GM19397 (cell line): ENCODE measurements around the gene ACVR1.
"Not testable (repeated sequence)": the region's sequence is repeated elsewhere in the genome, so short reads cannot be mapped to it uniquely, and the experiment has no call there.

ENCODE experiments used
- ATAC-seq: cut with Tn5 transposase; IDR thresholded peaks from one replicate; pipeline ENCODE4 v1.9.1; 2021; ENCODE audit warnings: mild to moderate bottlenecking, moderate library complexity; ENCODE audit not compliant: unreplicated experiment

Gene ACVR1

DNA sequence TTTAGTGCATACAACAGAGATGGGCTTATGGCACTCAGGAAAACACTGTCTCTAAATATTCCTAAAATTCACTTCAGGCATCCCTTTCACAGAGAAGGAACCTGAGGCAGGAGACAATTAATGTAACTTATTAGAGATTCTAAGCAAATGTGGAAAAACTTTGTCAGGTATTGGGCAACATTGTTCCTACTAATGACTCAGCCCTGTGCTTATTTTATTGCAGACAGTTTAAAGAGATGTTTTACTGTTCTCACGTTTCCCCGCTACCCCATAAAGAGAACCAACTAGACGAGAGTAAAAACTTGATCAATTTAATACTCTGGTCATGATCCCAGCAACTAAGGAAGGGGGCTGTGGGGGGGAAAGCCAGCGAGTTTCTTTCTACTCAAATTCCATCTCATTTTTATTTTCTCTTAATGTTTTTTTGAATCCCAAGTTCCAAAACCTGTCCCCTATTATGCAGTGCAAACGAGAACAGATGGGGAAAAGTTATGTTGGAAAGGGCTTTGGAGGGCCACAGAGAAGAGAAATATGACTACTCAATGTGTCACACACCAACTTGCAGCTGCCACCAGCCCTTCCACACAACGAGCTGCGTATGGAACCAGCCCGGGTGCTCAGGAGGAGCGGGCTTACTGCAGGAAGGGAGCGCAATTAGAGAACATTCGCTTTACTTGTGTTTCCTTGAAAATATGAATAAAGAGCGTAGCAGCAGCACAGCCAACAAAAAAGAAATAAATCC lies 18.7 kb upstream of the ACVR1 start:
- no peak for ATAC-seq

DNA sequence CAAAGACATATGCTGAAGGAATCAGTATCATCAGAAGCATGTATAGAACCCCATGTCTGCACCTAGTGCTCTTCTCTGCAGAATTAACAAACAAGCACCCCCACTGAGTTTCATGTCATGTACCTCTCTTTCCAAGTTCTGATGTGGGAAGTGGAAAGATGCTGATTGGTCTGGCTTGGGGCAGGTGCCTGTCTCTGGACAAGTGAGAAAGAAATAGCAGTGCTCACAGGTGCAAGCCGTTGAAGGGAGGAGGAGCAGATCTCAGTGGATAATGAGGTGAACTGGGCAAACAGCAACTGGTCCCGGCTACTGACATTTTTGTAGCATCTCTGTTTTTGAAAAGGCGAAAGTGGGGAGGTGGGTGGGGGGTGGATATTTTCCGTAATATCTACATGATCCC lies 17.5 kb upstream of the ACVR1 start:
- ATAC-seq = no peak

DNA sequence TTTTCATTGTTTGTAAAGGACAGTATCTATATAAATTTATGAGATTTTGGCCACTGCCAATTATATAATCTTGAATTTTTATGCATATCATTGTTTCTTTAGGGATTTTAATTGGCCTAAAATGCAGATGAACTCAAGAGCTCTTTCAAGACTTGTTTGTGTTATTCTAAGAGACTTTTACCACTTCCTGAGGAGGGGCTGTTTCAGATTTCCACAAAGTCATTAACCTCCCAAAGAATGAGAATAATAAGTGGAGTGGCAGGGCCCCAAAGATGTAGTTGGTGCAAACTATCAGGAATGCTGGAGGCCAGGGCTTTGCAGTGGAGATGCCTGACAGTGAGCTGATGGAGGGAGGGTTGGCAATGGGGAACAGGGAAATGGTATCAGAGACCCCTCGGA lies 15.5 kb upstream of the ACVR1 start:
- no peak for ATAC-seq

DNA sequence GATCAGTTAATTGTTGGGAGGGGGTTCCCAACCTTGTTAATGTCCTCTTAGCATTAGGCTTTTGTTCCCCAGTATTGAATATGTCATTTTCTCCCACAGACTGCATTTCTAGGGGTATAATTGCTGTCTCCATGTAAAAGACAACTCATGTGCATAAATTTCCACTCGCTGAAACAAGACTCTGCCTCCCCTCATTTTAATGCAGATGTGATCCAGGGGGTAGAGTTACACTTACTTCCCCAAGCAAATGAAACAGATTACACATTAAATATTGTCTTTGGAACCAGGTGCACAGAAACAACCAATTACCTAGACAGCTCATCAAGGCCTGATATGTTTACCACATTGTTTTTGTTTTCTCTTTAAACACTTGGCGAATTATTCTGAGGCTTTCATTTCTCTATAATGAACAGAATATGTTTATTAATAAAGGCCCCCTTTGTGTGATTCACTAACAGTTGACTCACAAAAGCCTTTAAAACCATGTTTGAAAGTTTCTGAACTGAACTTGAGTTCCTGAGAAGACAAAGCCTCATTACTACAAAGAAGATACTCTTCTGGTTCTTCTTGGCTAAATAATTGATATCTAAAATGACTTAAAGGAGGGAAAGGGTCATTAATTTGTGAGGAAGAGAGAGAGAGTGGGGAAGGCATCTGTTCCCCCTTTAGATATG lies 15.0 kb upstream of the ACVR1 start:
- no peak for ATAC-seq

DNA sequence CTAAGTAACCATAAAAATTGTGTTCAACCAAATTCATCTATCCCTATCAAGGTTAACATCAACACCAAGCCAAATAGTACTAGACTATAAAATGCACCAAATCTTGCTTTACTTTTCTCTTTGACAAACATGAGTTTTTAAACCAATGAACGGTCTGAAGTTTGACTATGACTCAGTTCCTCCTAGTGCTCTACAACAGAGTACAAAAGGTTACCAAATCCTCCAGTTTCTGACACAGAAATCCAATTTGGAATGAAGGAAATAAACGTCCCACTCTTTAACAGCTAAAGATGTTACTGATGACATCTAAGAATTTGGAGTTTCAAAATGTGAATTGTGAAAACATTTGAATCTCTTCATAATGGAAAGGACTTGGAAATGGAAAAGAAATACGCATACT lies 11.8 kb upstream of the ACVR1 start:
- no peak for ATAC-seq

DNA sequence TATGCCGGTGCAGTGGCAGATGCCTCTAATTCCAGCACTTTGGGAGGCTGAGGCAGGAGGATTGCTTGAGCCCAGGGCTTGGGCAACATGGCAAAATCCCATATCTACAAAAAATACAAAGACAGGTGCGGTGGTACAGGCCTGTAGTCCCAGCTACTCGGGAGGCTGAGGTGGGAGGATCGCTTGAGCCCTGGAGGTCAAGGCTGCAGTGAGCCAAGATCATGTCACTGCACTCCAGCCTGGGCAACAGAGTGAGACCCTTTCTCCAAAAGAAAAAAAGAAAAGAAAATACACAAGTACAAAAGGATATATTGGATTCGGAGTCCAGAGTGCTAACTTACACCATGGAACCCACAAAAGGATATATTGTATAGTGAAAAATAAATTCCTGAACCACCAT lies 8.4 kb upstream of the ACVR1 start:
- not testable (repeated sequence) for ATAC-seq

DNA sequence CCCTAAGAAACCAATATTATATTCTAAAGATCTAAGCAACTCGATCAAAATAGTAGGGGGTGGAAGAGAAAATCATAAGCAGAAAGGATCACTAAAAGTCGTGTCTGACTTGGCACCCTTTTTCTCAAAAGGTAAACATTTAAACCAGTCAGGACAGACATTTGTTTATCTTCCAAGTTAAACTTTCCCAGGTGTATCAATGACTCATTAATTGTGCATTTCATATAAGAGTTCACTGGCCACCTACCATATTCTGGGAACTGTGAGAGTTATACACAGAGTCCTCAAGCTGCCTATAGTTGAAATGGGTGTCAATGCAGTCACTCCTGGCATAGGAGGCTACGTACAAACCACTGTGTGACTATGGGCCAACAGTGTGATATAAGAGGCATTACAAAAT lies 4.8 kb upstream of the ACVR1 start:
- ATAC-seq = no peak

DNA sequence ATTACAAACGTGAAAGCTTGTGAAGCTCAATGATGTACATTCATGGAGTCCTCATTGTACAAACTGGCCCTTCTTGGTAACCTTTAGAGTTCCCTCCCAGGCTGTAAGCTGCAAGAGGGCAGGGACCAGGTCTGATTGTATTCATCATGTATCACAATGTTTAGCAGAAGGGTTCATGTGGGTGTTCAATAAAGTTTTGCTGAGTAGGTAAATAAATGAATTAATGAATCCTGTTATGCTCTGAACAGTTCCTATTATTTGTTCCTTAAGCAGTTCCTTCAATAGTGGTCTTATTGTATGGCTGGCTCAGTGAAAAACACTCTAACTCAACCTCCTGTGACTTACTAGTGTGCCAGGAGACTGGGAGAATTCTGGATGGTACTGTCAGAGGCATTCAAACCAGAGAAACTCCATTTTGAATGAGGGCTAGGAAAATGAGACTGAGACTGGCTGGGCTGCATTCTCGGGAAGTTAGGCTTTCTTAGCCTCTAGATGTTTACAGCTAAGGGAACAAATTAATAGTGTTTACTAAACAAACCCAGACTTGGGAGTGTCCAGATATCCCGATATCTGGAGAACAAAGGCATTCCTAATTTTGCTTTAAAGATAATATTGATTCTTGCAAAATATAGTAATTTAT lies 1.8 kb upstream of the ACVR1 start:
- ATAC-seq = no peak

DNA sequence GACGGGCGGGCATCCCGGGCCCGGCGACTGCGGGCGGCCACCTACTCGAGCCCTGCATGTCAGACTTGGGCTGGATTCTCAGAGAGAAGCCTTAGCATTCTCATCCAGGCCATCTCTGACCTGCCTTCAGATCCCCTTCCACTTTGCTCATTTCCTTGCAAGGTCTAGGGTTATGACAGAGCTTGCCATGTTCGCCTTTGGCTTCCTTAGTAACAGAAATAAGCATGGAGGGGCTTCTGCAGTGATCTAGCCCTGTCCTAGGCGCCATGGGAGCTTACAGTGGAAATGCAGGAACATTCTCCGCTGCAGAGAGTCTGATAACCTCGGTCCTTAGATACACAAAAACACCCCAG lies 632 bp upstream of the ACVR1 start:
- ATAC-seq = no peak

DNA sequence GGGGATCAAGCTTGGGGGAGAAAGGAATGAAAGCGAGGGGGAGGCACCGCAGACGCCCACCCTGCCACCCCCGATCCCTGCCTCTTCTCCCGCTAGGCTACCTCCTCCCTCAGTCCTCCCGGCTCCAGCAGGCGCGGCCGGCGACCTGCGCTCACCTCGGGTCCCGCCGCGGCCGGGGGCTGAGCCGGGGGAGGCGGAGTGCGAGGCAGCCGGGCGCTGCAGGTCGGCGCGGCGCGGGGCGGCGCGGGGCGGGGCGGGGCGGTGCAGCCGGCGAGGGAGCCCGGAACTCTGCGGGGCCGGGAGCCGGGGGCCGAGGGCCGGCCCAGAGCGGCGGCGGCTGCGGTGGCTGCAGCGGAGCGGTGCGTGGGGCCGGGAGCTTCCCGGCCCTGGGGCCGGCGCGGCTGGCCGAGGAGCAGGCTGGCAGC lies 477 bp downstream of the ACVR1 start:
- ATAC-seq = peak; percentile 46

DNA sequence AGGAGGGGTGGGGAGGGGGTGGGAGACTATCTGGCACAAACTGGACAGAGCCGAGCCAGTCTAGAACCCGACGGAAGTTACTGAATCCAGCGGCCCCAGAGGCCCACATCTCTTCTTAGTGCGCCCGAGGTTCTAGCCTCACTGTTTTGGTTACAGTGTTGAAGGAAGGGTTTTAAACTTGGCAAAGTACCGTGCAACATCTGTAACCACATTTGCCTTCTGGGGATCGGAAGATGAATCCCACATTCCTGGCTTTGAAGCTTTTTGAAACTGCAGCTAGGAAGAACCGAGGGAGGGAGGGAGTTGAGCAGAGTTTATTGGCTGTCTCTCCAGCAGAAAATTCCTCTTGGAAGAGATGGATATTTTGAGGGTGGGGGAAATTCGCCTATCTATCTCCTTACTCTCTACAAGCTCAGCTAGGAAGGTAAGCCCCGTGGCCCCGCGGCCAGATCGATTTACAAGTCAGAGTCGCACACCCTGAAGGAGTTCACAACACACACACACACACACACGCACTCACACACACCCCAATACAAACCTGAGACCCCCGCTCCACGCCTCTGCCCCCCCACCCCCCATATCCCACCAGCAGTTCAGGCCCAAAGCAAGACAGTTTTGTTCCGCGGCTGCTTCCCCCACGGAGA lies 1.0 kb downstream of the ACVR1 start:
- no peak for ATAC-seq

DNA sequence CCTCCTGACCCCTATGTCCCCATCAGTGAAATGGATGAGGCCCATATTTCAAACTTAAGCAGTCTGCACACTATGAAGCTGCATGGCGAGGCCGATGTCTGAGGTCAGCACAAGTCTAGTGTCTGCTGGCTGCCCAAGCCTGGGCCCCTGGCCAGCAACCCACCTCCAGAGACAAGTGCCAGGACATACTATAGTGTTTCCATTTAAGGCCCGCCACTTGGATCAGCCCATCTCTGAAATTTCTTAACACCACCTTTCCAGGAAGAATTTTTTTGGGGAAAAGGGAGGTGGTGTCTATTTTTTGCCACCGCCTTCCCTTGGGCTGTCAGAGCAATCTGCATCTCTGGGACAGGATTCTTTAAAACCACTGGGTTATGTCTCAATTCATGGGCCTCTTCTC lies 1.8 kb downstream of the ACVR1 start:
- no peak for ATAC-seq

DNA sequence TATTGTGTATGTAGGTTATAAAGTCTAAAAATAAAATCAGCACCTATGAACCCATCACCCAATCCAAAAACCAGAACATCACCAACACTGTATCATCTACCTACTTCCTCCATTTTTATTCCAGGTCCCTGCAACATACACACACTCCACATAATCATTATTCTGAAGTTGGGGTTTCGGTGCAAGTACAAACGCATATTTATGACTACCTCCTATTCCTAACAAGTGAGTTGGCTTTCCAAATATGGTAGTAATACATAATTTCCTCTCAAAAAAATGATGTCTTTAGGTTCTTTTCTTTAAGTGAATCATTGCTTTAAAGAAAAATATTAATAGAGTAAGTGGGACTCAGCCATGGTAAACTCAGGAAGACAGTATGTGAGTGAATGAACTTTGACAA lies 3.3 kb downstream of the ACVR1 start:
- ATAC-seq = no peak

DNA sequence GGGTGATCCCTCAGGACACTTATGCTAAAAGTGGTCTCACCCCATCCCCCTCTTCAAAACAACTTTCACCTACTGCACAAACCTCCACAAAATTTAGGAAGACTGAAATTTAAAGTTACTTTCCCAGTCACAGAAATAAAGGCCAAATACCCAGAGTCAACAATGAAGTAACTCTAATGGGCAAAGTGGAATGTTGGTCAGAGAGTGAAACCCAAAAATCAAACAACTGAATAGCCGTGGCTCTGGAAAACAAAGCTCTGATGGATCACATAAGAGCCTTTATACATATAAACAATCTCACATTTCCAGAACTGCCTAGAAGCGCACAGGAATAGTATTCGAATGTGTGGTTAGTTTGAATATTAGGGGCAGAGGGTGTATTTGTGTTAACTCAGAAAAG lies 4.7 kb downstream of the ACVR1 start:
- no peak for ATAC-seq

DNA sequence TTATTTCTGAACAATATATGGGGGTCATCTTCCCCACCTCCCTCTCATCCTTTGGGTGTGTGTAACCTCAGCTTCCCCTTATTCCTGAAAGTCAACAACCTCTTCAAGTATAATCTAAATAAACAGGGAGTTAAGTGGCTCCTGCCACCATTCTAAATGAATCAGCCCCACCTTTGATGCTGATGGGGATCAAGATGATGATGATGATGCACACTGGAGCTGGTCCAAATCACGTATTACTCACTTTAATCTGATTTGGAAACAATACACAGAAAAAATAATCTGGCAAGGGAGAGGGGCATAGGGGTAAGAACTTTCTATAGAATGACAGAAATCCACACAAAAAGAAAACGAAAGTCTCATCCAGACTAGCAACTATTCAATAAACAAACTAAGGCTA lies 7.1 kb downstream of the ACVR1 start:
- no peak for ATAC-seq

DNA sequence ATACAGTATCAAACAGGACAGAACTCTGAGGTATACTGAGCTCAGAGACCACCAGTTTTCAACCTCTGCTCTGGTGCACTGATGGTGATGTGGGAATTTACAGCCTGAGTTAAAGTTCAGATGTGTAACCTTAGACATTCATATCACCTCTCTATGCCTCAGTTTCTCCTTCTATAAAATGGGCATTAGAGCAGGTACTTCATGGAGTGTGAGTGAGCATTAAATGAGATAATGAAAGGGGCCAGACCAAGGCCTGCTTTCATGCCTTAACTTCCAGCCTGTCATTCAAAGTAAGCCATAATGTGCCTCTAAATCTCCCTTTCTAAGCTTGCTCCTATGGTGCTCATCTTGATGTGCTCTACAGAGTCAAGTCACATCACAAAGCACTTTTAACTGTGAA lies 8.4 kb downstream of the ACVR1 start:
- no peak for ATAC-seq

DNA sequence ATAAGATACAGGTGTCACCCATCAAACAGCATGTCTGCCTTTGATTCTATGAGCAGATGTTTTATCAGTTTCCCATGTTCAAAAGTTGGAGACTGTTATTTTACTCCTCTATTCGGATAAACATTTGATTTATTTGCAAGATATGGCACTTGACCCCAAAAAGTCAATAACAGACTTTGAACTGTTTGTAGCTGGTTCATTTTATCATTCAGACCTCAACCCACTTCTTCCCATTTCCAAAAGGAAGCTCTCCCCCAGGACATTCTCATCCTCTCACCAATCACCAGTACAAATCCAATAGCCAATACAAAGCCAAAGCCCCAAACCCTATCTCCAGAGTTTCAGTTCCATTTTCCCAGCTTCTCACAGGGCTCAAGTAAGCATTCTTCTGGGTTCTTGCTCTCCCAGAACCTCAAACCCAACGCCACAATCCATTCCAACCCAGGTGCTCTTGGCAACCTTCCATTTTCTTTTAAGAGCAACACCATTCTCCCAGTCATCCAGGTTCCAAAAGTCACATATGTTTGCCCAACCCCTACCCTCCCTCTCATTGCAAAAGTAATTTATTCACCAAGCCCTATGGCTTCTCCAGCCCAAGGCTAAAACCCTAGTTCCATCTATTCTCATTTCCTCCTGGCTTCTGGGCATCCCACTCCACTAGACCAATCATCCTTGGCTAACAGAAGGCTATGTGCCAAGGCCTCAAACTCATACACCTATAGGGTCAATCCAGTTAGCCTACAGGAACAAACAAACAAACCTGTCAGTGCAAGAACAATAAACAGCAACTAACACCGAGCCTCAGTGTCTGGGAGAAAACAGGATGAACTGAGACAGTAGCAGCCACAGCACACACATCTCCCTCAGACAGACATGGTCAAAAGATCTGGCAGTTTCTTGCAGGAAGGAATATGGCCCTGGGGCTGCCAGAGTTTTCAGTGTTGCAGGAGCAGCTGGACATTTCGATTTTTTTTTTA lies 9.2 kb downstream of the ACVR1 start:
- no peak for ATAC-seq

DNA sequence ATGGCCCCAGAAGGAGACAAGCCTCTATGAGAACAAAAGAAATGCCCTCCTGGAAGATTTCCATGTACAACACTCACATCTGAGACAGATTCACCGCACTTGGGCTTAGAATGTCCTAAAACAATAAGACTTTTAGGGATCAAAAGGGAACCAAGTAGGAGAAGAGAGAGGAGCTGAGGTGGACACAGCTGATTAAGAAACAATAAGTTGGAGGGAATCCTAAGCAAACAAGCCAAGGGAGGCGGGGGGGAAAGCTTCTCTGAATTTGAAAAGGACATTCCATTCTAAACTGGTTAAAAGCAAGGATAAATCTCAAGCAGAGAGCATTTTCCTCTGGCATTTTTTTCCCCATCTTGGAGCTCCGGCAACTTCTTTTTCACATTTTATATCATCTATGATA lies 9.9 kb downstream of the ACVR1 start:
- ATAC-seq = no peak

DNA sequence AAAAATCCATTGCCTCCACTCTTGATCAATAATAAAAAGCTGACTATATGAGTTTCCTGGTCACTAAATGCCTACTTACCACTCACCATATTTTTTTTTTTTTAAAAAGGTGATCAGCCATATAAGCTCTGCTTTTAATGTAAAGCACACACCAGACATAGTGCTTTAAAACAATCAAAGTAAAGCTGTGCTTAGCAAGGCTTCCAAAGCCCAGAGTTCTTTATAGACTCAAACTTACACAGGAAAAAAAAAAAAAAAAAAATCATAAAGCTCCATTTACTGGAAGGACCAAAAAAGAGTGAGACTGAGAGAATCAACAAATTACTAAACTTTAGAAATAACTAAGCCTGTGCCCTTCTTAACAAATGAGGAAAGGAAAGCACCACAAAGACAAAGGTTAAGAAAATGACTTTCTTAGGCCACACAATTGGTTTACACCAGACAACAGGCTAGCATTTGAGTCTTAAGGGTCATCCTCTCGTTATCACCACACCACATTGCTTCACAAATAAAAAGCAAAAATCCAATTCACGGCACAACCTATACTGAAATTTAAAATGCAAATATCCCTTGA lies 11.2 kb downstream of the ACVR1 start:
- ATAC-seq = no peak

DNA sequence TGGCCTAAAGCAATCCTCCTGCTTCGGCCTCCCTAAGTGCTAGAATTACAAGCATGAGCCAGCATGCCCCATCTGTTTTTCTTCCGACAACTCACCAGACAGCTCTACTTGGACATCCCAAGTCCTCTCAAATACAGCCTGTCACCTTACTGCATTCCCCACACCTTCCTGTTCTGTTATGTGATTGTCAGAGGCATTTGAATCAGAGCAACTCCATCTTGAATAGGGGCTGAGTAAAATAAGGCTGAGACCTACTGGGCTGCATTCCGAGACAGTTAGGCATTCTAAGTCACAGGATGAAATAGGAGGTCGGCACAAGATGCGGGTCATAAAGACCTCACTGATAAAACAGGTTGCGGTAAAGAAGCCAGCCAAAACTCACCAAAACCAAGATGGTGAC lies 17.3 kb downstream of the ACVR1 start:
- ATAC-seq = no peak
